ENCODE measurements around the gene PPP1R13L.

PPP1R13L gene

GRCh38 chr19:45364696-45365095, 40.2 kb downstream of the PPP1R13L start:
- no peak for DNase-seq

- no peak for DNase-seq
Measured at GRCh38 chr19:45363861-45364459, 40.9 kb downstream of the PPP1R13L start.

DNA sequence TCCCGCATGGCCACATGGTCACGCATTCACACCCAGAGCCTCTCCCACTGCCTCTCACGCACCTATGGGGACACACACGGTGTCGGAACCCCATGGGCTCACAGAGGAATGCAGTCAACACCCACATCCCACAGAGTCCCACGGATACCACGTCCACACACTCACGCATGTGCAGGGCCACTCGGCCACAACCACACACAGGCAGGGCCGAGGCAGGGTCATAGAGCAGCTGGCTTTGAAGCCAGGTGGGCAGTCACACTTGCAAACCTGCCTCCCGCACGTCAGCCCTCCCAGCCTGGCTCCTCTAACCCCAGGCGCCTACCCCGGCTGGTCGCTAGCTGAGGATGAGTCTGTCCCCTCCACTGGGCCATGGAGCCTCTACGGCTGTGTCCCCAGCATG, 42.6 kb downstream of the PPP1R13L start:
- no peak for DNase-seq

DNA sequence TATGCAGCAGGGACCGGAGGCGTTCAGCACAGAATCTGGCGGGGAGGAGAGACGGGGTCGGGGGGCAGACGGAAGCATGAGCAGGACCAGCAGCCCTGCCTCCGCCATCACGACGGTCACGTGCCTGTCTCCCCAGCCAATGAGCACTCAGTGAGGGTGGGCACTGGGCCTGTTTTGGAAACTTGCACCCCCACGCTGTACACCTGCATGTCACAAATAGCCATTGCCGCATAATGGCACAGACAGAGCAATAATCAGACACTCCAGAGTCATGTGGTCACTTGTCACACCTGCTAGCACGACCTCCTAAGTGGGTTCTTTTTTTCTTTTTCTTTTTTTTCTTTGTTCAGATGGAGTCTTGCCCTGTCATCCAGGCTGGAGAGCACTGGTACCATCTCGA, 43.3 kb downstream of the PPP1R13L start:
- no peak for DNase-seq

DNA sequence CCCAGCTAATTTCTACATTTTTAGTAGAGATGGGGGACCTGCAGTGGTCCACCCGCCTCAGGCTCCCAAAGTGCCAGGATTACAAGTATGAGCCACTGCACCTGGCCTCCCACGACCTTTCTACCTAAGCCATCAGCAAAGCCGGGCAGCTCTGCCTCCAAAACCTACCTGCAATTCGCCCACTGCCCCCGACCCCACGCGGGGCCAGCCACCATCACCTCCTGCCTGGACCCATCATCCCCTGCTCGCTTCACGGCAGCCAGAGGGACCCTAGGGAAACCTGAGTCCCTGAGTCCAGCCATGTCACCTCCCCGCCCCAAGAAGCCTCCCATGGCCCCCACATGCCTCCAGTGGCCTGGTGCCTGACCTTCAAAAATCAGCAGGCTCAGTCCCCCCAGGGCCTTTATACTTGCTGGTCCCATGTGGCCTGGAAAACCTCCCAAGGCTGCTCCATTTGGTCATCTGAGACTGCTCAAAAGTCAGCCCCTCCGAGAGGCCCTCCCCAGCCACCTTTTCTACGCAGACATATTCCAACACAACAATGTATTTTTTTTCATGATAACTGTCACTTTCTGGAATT, 46.6 kb downstream of the PPP1R13L start:
- DNase-seq, result no peak

DNA sequence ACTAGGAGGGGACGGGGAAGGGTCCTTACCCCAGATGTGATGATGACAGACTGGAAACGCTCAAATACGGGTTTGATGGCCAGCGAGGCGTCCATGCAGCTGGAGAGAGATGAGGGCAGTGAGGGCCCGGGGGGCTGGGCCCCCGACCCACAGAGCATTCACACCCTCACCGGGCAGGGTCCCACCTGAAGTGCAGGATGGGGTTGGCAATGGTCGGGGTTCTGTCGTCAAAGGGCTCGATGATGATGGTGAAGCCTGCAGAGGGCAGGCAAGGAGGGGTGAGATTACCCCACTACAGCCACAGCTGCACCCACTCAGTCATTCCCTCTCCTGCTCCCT, 47.5 kb downstream of the PPP1R13L start:
- no peak for DNase-seq

- DNase-seq, result no peak
Measured at GRCh38 chr19:45356760-45357444, 48.0 kb downstream of the PPP1R13L start.

GRCh38 chr19:45355910-45356309, 49.0 kb downstream of the PPP1R13L start:
- no peak for DNase-seq

- no peak for DNase-seq
Measured at GRCh38 chr19:45355402-45355801, 49.5 kb downstream of the PPP1R13L start.

DNA sequence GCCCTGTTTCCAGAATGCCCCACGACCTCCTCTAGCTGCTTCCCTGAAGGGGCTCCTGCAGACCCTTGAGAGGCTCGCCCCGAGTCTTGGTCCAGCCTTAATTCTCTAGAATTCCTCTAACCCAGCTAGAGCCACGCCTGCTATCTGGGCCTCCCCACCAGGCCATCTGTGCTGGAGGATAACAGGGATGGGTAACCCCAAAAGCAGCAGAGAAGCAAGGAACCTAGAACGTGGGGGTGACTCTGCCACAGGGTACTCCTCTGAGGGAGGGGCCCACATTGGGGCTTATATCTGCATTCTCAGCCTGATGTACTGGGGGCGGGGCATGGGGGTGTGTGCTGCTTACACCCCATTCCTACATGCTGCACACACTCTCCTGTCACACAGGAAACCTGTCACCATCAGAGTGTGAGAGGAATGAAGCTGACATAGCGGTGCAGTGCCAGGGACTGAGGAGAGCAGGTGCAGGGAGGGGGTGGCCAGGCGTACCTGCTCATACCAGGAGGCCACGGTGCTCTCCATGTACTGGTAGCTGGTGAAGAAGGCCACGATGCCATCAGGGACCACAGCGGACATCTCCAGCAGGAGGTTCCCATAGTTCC, 50.5 kb downstream of the PPP1R13L start:
- no peak for DNase-seq

DNA sequence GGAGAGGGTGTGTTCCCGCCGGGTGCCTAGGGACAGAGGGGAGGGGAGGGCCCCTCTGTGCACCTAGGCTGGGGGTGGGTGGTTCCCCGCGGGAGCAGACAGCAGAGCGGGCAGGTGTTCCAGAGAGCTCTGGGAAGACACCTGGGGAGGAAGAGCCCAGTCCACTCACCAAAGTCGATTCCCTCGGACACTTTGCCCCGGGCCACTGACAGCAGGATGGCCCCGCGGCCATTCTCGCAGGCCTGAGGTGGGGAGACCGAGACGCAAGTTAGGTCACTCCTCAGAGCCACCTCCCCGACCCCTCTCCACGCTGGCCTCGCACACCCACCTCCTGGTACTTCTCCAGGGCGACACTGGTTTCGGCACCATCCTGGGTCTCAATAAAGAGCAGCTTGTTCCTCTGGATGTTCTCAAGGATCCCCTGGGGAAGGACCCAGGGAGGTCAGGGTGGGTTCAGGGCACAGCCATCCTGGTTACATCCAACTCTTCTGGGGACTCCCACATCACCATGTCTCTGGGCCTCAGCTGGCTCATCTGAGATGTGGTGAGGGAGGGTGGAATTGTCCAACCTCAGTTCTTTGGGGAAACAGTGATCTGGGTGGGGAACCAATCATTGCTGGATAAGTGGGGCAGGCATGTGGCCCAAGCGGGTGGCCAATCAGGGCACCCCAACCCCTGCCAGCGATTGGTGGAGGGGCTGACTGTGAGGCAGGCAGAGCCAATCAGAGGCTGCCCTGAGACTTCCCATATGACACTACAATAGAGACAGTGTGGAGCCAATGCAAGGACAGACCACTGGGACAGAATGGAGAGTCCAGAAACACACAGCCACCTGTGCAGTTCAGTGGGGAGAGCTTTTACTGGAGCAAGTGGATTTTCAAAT, 51.7 kb downstream of the PPP1R13L start:
- no peak for DNase-seq

GRCh38 chr19:45352471-45352870, 52.4 kb downstream of the PPP1R13L start:
- DNase-seq, result no peak

DNA sequence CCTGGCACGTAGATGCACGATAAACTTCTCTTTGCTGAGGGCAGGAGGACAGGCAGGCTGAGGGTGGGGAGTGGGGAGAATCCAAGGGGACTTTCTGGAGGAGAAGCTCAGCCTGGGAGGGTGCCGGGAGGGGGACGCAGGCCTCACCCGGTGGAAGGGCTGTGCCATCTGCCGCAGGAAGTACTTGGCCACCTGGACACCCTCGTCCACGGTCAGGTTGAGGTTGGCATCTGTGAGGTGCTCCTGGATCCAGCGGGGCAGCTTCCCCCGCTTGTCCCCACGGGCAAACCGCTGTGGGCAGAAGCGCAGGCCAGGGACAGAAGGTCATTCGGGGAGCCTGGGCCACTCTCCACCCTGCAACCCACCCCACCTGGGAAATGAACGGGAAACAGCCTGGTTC, 52.8 kb downstream of the PPP1R13L start:
- DNase-seq, result no peak

DNA sequence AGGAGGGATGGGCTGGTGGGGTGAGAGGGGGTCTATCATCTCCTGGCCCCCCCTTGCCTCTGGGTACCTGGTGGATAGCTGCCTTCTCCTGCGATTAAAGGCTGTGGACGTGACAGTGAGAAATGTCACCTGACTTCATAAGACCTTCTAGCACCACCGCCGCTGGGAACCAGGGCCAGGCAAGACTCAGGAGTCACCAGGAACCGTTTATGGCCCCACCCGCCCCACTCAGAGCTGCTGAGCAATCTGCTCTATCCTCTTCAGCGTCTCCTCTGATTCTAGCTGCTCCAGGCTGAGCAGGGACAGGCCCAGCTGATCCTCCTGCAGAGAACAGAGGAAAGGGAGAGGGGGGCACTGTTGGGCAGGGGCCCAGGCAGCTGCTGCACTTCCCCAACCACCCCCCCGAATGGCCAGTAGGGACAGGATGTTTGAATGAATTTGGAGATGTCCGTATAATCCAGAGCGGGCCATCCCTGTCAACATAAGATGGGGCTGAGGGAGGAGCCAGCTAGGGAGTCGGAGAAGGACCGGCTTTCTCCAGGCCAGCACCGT, 53.4 kb downstream of the PPP1R13L start:
- DNase-seq, result no peak

DNA sequence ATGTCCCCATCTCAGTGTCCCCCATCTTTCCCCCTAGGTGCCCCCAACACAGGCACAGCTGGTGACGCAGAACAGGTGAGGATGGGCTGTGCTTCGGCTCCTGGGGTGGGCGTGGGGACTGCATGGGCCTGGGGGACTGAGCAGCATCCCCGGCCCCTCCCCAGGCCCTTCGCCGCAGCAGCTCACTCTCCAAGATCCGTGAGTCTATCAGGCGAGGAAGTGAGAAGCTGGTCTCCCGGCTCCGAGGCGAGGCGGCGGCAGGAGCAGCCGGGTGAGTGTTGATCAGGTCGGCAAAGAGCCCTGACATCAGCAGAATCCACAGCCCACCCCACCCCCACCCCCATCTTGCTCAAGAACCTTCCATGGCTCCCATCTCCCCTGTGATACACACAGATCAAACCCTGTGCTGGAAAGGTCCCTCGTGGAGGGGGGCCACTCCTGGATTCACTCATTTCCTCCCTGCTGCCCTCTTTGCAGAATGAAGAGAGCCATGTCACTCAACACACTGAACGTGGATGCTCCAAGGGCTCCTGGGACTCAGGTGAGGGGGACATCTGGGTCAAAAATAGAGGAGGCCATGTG, 54.3 kb downstream of the PPP1R13L start:
- no peak for DNase-seq

DNA sequence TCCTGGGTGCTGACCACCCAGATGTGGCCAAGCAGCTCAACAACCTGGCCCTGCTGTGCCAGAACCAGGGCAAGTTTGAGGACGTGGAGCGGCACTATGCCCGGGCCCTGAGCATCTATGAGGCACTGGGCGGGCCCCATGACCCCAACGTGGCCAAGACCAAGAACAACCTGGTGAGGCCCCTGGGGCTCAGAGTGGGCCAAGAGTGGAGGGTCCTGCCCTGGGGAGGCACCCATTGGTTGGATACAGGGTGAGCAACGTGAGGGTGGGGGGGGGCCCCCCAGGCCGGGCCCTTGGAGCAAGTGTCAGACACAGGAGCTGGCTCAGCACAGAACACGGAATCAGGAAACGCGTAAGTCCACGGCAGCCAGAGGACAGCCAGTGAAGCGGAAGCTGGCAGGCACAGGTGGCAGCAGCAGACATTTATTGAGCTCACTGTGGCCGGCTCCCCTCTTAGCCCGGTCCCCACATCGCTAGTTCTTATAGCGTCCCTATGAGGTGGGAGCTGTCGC, 55.4 kb downstream of the PPP1R13L start:
- DNase-seq, result no peak

GRCh38 chr19:45349126-45349415, 55.8 kb downstream of the PPP1R13L start:
- DNase-seq, result no peak

GRCh38 chr19:45348367-45349125, 56.3 kb downstream of the PPP1R13L start:
- no peak for DNase-seq

DNA sequence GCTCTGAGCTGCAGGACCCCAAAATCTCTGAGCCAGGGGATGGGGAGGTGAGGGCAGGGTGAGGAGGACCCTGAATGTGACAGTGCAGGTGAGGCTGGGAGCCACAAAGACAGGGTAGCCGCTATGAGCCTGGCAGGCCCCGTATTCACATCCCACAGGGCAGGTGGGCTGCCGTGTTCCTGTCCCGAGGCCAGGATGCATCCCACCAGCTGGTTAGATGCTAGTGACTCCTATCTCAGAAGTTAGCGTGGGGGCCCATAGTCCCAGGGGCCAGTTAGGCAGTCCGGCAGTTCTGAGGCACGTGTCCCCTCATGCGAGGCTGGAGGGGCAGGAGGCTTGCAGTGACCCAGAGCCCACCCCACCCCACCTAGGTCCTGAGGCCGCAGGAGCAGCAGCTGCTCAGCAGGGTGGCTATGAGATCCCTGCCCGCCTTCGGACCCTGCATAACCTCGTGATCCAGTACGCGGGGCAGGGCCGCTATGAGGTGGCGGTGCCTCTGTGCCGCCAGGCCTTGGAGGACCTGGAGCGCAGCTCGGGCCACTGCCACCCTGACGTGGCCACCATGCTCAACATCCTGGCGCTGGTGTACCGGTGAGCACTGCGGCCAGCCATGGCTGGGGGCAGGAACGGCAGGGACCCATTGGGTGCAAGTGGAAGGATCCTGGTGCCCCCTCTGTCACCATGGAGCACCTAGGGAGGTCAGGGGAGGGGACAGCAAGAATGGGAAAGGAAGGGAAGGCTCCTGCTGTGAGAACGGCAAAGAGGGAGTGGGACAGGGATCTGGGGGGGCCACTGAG, 57.1 kb downstream of the PPP1R13L start:
- DNase-seq, result no peak

- no peak for DNase-seq
Measured at GRCh38 chr19:45346449-45346848, 58.4 kb downstream of the PPP1R13L start.

DNA sequence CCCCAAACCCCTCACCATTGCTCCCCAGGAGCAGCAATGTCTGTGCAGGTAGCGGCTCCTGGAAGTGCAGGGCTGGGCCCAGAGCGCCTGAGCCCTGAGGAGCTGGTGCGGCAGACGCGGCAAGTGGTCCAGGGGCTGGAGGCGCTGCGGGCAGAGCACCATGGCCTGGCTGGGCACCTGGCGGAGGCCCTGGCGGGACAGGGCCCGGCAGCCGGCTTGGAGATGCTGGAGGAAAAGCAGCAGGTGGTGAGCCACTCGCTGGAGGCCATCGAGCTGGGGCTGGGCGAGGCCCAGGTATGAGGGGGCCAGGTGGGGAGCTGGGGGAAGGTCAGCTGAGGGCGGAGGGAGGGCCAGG, 59.4 kb downstream of the PPP1R13L start:
- DNase-seq, result no peak
